GM13977 (cell line): ENCODE results near the gene VIPAS39.

Source experiments
- DNase-seq: peaks from one replicate; pipeline ENCODE4 v3.0.0; 2012; ENCODE audit warnings: low spot score
- in situ Hi-C: fragments of 300-500 bp; cut with MboI; formaldehyde crosslinking; loops from one replicate; pipeline ENCODE4 v1.12.0; 2022; ENCODE audit warnings: low sequenced_read_pairs, low pct_unique_long_range_greater_than_20kb, mixed read lengths, inconsistent platforms; ENCODE audit not compliant: unreplicated experiment
- TF ChIP-seq, protein P1 (sequence below): IDR thresholded peaks from 2 replicates; pipeline ENCODE4 v1.5.1; 2012; ENCODE audit warnings: mild to moderate bottlenecking, control low read depth; ENCODE audit not compliant: insufficient read depth; ENCODE audit errors: extremely low read depth, missing control alignments

Gene VIPAS39

DNA sequence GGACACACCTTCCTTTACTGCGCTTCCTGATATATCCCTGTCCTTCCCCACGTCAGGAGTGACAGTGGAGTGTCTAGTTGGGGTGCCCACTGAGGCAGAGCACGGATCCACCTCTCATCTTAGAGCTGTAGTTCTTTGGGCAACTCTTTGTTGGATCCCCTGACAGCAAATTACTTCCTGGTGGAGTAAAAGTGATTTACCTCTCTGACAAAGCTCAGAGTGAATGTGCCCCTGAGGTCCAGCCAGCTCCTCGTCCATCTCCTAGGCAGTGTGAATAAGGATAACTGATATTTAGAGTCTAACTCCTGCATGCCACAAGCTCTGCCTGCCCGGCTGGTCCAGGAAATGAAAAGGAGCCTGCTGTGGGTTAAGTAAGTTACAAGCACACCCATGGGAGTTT lies 16.5 kb upstream of the VIPAS39 start:
- in situ Hi-C loops, result no loop called here
- no peak for DNase-seq
- TF ChIP-seq, protein P1, sequence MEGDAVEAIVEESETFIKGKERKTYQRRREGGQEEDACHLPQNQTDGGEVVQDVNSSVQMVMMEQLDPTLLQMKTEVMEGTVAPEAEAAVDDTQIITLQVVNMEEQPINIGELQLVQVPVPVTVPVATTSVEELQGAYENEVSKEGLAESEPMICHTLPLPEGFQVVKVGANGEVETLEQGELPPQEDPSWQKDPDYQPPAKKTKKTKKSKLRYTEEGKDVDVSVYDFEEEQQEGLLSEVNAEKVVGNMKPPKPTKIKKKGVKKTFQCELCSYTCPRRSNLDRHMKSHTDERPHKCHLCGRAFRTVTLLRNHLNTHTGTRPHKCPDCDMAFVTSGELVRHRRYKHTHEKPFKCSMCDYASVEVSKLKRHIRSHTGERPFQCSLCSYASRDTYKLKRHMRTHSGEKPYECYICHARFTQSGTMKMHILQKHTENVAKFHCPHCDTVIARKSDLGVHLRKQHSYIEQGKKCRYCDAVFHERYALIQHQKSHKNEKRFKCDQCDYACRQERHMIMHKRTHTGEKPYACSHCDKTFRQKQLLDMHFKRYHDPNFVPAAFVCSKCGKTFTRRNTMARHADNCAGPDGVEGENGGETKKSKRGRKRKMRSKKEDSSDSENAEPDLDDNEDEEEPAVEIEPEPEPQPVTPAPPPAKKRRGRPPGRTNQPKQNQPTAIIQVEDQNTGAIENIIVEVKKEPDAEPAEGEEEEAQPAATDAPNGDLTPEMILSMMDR, result no peak

DNA sequence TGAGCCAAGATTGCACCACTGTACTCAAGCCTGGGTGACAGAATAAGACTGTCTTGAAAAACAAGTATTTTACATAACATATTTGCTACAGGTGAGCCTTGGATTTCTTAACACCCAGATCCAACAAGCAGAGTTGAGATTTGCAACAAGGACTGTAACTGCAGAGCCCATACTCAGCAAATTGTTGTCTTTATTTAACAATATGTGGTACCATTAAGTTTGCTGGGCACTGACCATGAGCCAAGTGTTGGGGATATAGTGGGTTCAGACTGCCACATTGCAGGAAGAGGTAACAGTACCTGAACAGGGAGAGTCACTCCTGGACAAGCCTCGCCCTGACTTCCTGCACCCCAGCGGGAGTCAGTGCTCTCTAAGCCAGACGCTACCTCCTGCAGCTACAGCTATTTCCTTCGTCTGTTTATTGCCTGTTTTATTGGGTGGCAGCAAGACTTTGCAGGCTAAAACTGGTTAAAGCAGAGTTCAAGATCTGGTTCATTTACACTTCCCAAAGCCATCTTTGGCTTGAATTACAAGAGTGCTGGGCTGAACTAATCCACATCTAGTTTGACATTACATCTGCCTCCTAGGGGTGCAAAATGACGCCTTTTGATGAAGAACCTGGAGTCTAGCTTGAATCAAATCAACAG lies 12.9 kb upstream of the VIPAS39 start:
- TF ChIP-seq, protein P1, result no peak
- in situ Hi-C loops, result no loop called here
- DNase-seq, result peak; percentile 9

DNA sequence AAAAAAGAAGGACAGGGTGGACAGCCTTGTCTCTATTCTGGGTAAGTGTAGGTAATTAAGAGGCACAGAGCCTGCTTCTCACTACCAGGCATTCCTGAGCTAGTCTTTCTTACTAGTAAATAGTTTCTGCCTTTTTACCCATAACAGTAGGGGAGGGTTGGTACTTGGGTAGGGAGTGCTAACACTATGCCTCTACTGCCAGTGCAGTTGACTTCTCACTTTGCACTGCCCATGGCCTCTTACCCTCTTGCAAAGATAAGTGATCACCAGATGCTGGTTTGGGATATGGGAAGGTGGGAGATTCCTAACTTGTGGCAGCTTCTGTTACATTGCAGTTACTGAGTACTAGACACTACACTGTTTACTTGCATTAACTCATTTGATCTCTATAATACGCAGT lies 12.1 kb upstream of the VIPAS39 start:
- in situ Hi-C loops, result no loop called here
- TF ChIP-seq, protein P1, result no peak
- DNase-seq, result no peak

DNA sequence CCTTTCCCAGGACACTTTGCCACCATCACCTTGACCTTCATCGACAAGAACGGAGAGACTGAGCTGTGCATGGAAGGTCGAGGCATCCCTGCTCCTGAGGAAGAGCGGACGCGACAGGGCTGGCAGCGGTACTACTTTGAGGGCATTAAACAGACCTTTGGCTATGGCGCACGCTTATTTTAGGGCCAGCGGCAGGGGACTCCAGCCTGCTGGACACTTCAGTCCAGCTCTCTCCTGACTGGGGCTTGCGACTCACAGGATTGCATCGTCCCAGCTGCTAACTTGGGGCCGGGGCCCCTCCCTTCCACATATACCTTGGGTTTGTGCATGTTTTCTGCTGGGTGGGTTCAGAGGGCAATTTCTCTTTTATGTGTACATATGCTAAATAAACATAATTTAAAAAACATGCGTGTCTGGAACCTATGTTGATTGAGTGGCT lies 11.7 kb upstream of the VIPAS39 start:
- in situ Hi-C loops, result no loop called here
- no peak for DNase-seq
- TF ChIP-seq, protein P1, result no peak

DNA sequence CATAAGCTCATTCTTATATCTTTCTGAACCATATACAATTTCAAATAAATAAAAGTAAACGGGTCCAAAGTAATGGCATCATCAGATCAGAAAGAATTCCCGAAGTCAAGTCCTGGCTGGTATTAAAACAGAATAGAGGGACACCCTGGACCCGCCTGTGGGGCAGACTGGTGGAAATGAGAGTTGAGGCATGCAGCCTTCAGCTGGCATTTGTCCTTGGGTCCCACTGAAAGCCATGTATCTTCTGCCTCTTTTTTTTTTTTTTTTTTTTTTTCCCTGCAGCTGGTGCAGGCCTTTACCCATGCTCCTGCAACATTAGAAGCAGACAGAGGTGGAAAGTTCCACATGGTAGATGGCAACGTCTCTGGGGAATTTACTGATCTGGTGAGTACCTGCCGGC lies 10.4 kb upstream of the VIPAS39 start:
- in situ Hi-C loops, result no loop called here
- DNase-seq, result no peak
- TF ChIP-seq, protein P1, result no peak

DNA sequence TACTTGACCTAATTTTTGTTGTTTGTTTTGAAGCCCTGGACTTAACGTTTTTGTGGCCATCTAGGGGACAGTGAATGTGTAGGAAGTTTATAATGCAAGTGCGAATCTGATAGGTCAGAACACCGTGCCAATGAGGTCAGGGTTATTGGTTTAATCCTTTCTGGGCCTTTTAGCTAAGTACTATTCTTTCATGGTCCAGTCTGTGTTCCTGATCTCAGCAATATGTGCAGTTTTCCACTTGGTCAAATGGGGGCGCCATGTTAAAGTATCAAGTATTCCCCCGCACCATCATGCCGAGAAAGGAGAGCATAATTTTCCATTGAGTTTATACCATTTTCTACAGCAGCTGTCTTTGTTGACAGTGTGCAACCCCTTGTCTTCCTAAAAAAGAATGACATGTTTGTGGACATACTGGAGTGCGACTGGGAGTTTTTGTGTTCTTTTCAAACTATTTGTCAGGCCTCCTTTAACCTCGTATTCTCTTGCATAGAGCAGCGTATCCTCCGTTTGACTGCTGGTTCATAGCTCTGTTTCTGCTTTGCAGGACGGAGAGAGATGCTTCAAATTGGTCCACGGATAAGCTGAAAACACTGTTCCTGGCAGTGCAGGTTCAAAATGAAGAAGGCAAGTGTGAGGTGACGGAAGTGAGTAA lies 1.8 kb upstream of the VIPAS39 start:
- peak; percentile 56 for DNase-seq
- TF ChIP-seq, protein P1, result peak; percentile 81
- in situ Hi-C loops, result no loop called here
